ENCODE data around the gene PDE8A. TPM values are rescaled to one million over a fixed set of nuclear protein-coding genes. Genes with fewer than 3 reads are reported as not detected.

PDE8A gene
- total and polyA plus RNA-seq, 2 of the 13 experiments (the other 11 are each of a cell fraction or from before 2014, with no cell fraction given) = 26.3 to 48.5 TPM

DNA sequence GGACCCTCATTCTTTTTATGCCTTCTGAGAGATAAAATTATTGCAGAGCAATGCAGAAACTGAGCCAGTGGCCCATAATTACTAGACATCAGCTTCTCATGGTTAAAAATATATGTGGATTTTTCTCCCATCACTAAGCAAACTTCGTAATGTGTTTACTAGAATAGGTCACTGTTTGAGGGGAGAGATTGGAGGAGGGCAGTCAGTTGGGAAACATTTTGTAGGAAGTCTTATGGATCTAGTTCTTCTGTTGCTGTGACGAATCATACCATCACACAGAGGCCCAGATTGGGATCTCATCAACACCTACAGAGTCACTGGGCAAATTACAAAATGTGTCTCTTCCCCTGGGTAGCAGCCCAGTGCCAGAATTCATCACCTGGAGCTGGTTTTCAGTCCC lies 81.4 kb downstream of the PDE8A start:
- in situ Hi-C loops (cut with HindIII; ENCODE audit: extremely low pct_ligation_motif_present, low pct_unique_long_range_greater_than_20kb) = no loop called here
- no peak overlapping the region for H3K9ac ChIP-seq (ENCODE audit: insufficient read depth, low read depth, low read length)
- no peaks in the 10 kb centered on the region for H3K27me3 ChIP-seq (ENCODE audit: control insufficient read depth in 1 of 2, insufficient read depth in 2 of 2, low read length in 2 of 2)
- 86% methylated on average over 2 of the region's 2 CpGs for WGBS (ENCODE audit: low lambda C conversion rate)
- CTCF ChIA-PET (ENCODE audit: low intra/inter-chr PET ratio, low total read pairs) = no interaction called here
- no TSS peak for BruUV-seq (replicated peaks)
- H3K4me2 ChIP-seq (ENCODE audit: low read depth, low read length) = no peak overlapping the region
- intact Hi-C loops (cut with micrococcal nuclease; ENCODE audit: unreplicated experiment) = no loop called here
- no peaks in the 10 kb centered on the region for H4K20me1 ChIP-seq (ENCODE audit: insufficient read depth, low read length)
- no peak overlapping the region for H3K27ac ChIP-seq (ENCODE audit: extremely low read length, insufficient read depth, low read length)
- FAIRE-seq (no peak), DNase-seq (ENCODE audit: low spot score) (no peak), ATAC-seq (no peak)
- 0 out of 2 replicates have a peak, but pooled peaks cover 5% of the 10 kb centered on the region for H3K9me3 ChIP-seq (ENCODE audit: low read length)
- H3K4me1 ChIP-seq (ENCODE audit: insufficient read depth, low read length) = peaks cover 54% of the 10 kb centered on the region
- H3K36me3 ChIP-seq (replicated peaks in 1 of 2; ENCODE audit: control insufficient read depth in 1 of 2, insufficient read depth in 2 of 2, low read length in 2 of 2) = peaks cover 4 to 16% of the 10 kb centered on the region in 2 experiments; a peak in 4 of 5 replicates
- no peak overlapping the region for H2AFZ ChIP-seq (ENCODE audit: low read length)
- no peak overlapping the region for H3K4me3 ChIP-seq (replicated peaks in 1 of 3; ENCODE audit: insufficient read depth in 1 of 3, low read depth in 2 of 3, low read length in 3 of 3)
- POLR2A ChIA-PET = no interaction called here
- H3K79me2 ChIP-seq (ENCODE audit: insufficient read depth, low read length) = peaks cover 62% of the 10 kb centered on the region
- TF ChIP-seq, protein P1, sequence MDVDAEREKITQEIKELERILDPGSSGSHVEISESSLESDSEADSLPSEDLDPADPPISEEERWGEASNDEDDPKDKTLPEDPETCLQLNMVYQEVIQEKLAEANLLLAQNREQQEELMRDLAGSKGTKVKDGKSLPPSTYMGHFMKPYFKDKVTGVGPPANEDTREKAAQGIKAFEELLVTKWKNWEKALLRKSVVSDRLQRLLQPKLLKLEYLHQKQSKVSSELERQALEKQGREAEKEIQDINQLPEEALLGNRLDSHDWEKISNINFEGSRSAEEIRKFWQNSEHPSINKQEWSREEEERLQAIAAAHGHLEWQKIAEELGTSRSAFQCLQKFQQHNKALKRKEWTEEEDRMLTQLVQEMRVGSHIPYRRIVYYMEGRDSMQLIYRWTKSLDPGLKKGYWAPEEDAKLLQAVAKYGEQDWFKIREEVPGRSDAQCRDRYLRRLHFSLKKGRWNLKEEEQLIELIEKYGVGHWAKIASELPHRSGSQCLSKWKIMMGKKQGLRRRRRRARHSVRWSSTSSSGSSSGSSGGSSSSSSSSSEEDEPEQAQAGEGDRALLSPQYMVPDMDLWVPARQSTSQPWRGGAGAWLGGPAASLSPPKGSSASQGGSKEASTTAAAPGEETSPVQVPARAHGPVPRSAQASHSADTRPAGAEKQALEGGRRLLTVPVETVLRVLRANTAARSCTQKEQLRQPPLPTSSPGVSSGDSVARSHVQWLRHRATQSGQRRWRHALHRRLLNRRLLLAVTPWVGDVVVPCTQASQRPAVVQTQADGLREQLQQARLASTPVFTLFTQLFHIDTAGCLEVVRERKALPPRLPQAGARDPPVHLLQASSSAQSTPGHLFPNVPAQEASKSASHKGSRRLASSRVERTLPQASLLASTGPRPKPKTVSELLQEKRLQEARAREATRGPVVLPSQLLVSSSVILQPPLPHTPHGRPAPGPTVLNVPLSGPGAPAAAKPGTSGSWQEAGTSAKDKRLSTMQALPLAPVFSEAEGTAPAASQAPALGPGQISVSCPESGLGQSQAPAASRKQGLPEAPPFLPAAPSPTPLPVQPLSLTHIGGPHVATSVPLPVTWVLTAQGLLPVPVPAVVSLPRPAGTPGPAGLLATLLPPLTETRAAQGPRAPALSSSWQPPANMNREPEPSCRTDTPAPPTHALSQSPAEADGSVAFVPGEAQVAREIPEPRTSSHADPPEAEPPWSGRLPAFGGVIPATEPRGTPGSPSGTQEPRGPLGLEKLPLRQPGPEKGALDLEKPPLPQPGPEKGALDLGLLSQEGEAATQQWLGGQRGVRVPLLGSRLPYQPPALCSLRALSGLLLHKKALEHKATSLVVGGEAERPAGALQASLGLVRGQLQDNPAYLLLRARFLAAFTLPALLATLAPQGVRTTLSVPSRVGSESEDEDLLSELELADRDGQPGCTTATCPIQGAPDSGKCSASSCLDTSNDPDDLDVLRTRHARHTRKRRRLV (CRISPR knock-in tag; IDR thresholded peaks at IDR 0.05) = no peak
- TF ChIP-seq DNMT1 (CRISPR knock-in tag; IDR thresholded peaks at IDR 0.05) = no peak
- no peak for TF ChIP-seq PHB2 (IDR thresholded peaks at IDR 0.05; ENCODE audit: partially characterized antibody)
- no peak for TF ChIP-seq LBX2 (CRISPR knock-in tag; IDR thresholded peaks at IDR 0.05; ENCODE audit: borderline replicate concordance)
- TF ChIP-seq E2F2 (CRISPR knock-in tag; IDR thresholded peaks at IDR 0.05; ENCODE audit: borderline replicate concordance) = no peak
- no peak for TF ChIP-seq POGZ (CRISPR knock-in tag; IDR thresholded peaks at IDR 0.05)
- no peak for TF ChIP-seq ATF7 (IDR thresholded peaks at IDR 0.05)
- TF ChIP-seq ATF7 (CRISPR knock-in tag; IDR thresholded peaks at IDR 0.05) = no peak
- no peak for TF ChIP-seq ZNF816 (CRISPR knock-in tag; IDR thresholded peaks at IDR 0.05; ENCODE audit: borderline replicate concordance)
- no peak for TF ChIP-seq HOXA9 (CRISPR knock-in tag; IDR thresholded peaks at IDR 0.05; ENCODE audit: borderline replicate concordance)
- TF ChIP-seq ZNF75D (CRISPR knock-in tag; IDR thresholded peaks at IDR 0.05; ENCODE audit: borderline replicate concordance) = no peak
- no peak for TF ChIP-seq ZNF879 (CRISPR knock-in tag; IDR thresholded peaks at IDR 0.05)
- no peak for TF ChIP-seq GZF1 (CRISPR knock-in tag; IDR thresholded peaks at IDR 0.05)
- no peak for TF ChIP-seq PHF21A (CRISPR knock-in tag; IDR thresholded peaks at IDR 0.05)
- TF ChIP-seq TERF1 (CRISPR knock-in tag; IDR thresholded peaks at IDR 0.05) = no peak
- TF ChIP-seq TBX3 (IDR thresholded peaks at IDR 0.05; ENCODE audit: borderline replicate concordance) = no peak
- TF ChIP-seq TARDBP (CRISPR knock-in tag; IDR thresholded peaks at IDR 0.05) = no peak
